ACC112 (cell line): ENCODE data around the gene ARMC6.

Source experiments
- H2AFZ ChIP-seq: fragments of 200-600 bp; sonication (generic); one replicate; pipeline ENCODE4 v1.6.0; 2017; ENCODE audit warnings: antibody characterized with exemption, low read length; ENCODE audit not compliant: unreplicated experiment
- H3K27ac ChIP-seq: fragments of 200-600 bp; sonication (generic); 2 replicates; pipeline ENCODE4 v1.5.1; 2014; ENCODE audit warnings: low read depth, mild to moderate bottlenecking, antibody characterized with exemption, low read length, moderate library complexity
- H3K27me3 ChIP-seq: fragments of 200-600 bp; sonication (generic); 2 replicates; pipeline ENCODE4 v1.6.1; 2014; ENCODE audit warnings: mild to moderate bottlenecking, antibody characterized with exemption, low read length, moderate library complexity, mixed read lengths; ENCODE audit not compliant: insufficient read depth
- H3K36me3 ChIP-seq: fragments of 200-600 bp; sonication (generic); 2 replicates; pipeline ENCODE4 v1.6.1; 2016; ENCODE audit warnings: mild to moderate bottlenecking, antibody characterized with exemption, low read length, moderate library complexity, mixed read lengths; ENCODE audit not compliant: insufficient read depth
- H3K4me1 ChIP-seq: fragments of 200-600 bp; sonication (generic); one replicate; pipeline ENCODE4 v1.6.1; 2016; ENCODE audit warnings: low read length, mixed read lengths; ENCODE audit not compliant: insufficient read depth, unreplicated experiment, control insufficient read depth
- H3K4me3 ChIP-seq: fragments of 200-600 bp; sonication (generic); 2 replicates; pipeline ENCODE4 v1.5.1; 2014; ENCODE audit warnings: mild to moderate bottlenecking, low read depth, low read length
- H3K79me2 ChIP-seq: fragments of 200-600 bp; sonication (generic); one replicate; pipeline ENCODE4 v1.6.0; 2016; ENCODE audit warnings: low read length; ENCODE audit not compliant: control insufficient read depth, unreplicated experiment, insufficient read depth

Gene ARMC6

GRCh38 chr19:19039901-19040300, 6.5 kb downstream of the ARMC6 start:
- Histone ChIP-seq H2AFZ (no peak overlapping the region), H3K4me3 (no peak overlapping the region), H3K79me2 (peaks cover 18% of the 10 kb centered on the region), H3K36me3 (no peaks in the 10 kb centered on the region), H3K27ac (no peak overlapping the region), H3K27me3 (no peaks in the 10 kb centered on the region), H3K4me1 (no peaks in the 10 kb centered on the region)

- no peaks in the 10 kb centered on the region for H3K36me3 ChIP-seq
- no peak overlapping the region for H3K27ac ChIP-seq
- peaks cover 14% of the 10 kb centered on the region for H3K79me2 ChIP-seq
- no peak overlapping the region for H2AFZ ChIP-seq
- H3K4me1 ChIP-seq, result no peaks in the 10 kb centered on the region
- no peak overlapping the region for H3K4me3 ChIP-seq
- no peaks in the 10 kb centered on the region for H3K27me3 ChIP-seq
Measured at GRCh38 chr19:19040417-19040816, 7.0 kb downstream of the ARMC6 start.

GRCh38 chr19:19042732-19043280, 9.4 kb downstream of the ARMC6 start:
- peaks cover 9% of the 10 kb centered on the region for H3K79me2 ChIP-seq
- no peaks in the 10 kb centered on the region for H3K27me3 ChIP-seq
- H3K27ac ChIP-seq, result no peak overlapping the region
- no peak overlapping the region for H3K4me3 ChIP-seq
- no peak overlapping the region for H2AFZ ChIP-seq
- no peaks in the 10 kb centered on the region for H3K36me3 ChIP-seq
- H3K4me1 ChIP-seq, result no peaks in the 10 kb centered on the region

- no peaks in the 10 kb centered on the region for H3K4me1 ChIP-seq
- no peaks in the 10 kb centered on the region for H3K27me3 ChIP-seq
- peaks cover 9% of the 10 kb centered on the region for H3K79me2 ChIP-seq
- no peak overlapping the region for H2AFZ ChIP-seq
- H3K36me3 ChIP-seq, result no peaks in the 10 kb centered on the region
- no peak overlapping the region for H3K4me3 ChIP-seq
- H3K27ac ChIP-seq, result no peak overlapping the region
Measured at GRCh38 chr19:19043481-19043880, 10.1 kb downstream of the ARMC6 start.

GRCh38 chr19:19043881-19044280, 10.5 kb downstream of the ARMC6 start:
- no peak overlapping the region for H3K27ac ChIP-seq
- H3K4me3 ChIP-seq, result no peak overlapping the region
- H2AFZ ChIP-seq, result no peak overlapping the region
- H3K79me2 ChIP-seq, result peaks cover 9% of the 10 kb centered on the region
- no peaks in the 10 kb centered on the region for H3K36me3 ChIP-seq
- H3K4me1 ChIP-seq, result no peaks in the 10 kb centered on the region
- no peaks in the 10 kb centered on the region for H3K27me3 ChIP-seq

GRCh38 chr19:19049406-19049805, 16.0 kb downstream of the ARMC6 start:
- Histone ChIP-seq H2AFZ (no peak overlapping the region), H3K4me1 (no peaks in the 10 kb centered on the region), H3K36me3 (no peaks in the 10 kb centered on the region), H3K27me3 (no peaks in the 10 kb centered on the region), H3K27ac (no peak overlapping the region), H3K79me2 (no peaks in the 10 kb centered on the region), H3K4me3 (no peak overlapping the region)

GRCh38 chr19:19050104-19050503, 16.7 kb downstream of the ARMC6 start:
- Histone ChIP-seq H3K4me3 (no peak overlapping the region), H3K79me2 (no peaks in the 10 kb centered on the region), H3K27me3 (no peaks in the 10 kb centered on the region), H2AFZ (no peak overlapping the region), H3K27ac (no peak overlapping the region), H3K4me1 (no peaks in the 10 kb centered on the region), H3K36me3 (no peaks in the 10 kb centered on the region)

GRCh38 chr19:19050731-19051130, 17.3 kb downstream of the ARMC6 start:
- Histone ChIP-seq H3K27ac (no peak overlapping the region), H3K4me1 (no peaks in the 10 kb centered on the region), H3K27me3 (no peaks in the 10 kb centered on the region), H3K4me3 (no peak overlapping the region), H3K36me3 (no peaks in the 10 kb centered on the region), H2AFZ (no peak overlapping the region), H3K79me2 (no peaks in the 10 kb centered on the region)

GRCh38 chr19:19051478-19052213, 18.2 kb downstream of the ARMC6 start:
- no peak overlapping the region for H3K27ac ChIP-seq
- no peaks in the 10 kb centered on the region for H3K79me2 ChIP-seq
- H2AFZ ChIP-seq, result no peak overlapping the region
- no peaks in the 10 kb centered on the region for H3K36me3 ChIP-seq
- no peak overlapping the region for H3K4me3 ChIP-seq
- H3K4me1 ChIP-seq, result no peaks in the 10 kb centered on the region
- H3K27me3 ChIP-seq, result no peaks in the 10 kb centered on the region

GRCh38 chr19:19052921-19053320, 19.5 kb downstream of the ARMC6 start:
- Histone ChIP-seq H3K4me3 (no peak overlapping the region), H3K79me2 (no peaks in the 10 kb centered on the region), H2AFZ (no peak overlapping the region), H3K4me1 (no peaks in the 10 kb centered on the region), H3K27me3 (no peaks in the 10 kb centered on the region), H3K36me3 (no peaks in the 10 kb centered on the region), H3K27ac (no peak overlapping the region)
